Right lobe of liver (tissue), 6 donors: ENCODE results near the gene RAF1. TPM values are rescaled to one million over a fixed set of nuclear protein-coding genes. Genes with fewer than 3 reads are reported as not detected.

Experiments used
- ATAC-seq, 4 donors: fragments of 200-7000 bp; cut with Tn5 transposase; one replicate each; pipeline ENCODE4 v1.9.1; 2020; ENCODE audit warnings: mild to moderate bottlenecking in 4 of 4, moderate library complexity in 4 of 4
- DNase-seq, 3 donors: peaks; one replicate each; pipeline ENCODE4 v3.0.0-alpha.2; 2020
- H3K27ac ChIP-seq, 3 donors: fragments of 200-600 bp; one replicate each; pipeline ENCODE4 v1.8.0; 2022
- H3K27me3 ChIP-seq, 2 donors: fragments of 200-600 bp; one replicate each; pipeline ENCODE4 v1.8.0; 2022
- H3K36me3 ChIP-seq, 4 donors: fragments of 200-600 bp; sonication (generic) in 1 of 4; one replicate each; pipeline versions ENCODE4 v1.5.1 to v1.8.0; 2017 to 2022; ENCODE audit warnings: control low read depth in 1 of 4
- H3K4me1 ChIP-seq, 4 donors: fragments of 200-600 bp; sonication (generic) in 1 of 4; one replicate each; pipeline versions ENCODE4 v1.5.1 to v1.8.0; 2017 to 2022; ENCODE audit warnings: control low read depth in 1 of 4
- H3K4me3 ChIP-seq, 3 donors: fragments of 200-600 bp; one replicate each; pipeline ENCODE4 v1.8.0; 2022
- H3K9me3 ChIP-seq, 4 donors: fragments of 200-600 bp; sonication (generic) in 1 of 4; one replicate each; pipeline versions ENCODE4 v1.5.1 to v1.8.0; 2017 to 2022; ENCODE audit warnings: control low read depth in 1 of 4
- POLR2A ChIP-seq: fragments of 450-650 bp; IDR thresholded peaks from one replicate; pipeline ENCODE4 v1.6.1; 2017; ENCODE audit warnings: antibody characterized with exemption, mild to moderate bottlenecking
- WGBS: methylation state at CpG from one replicate; pipeline ENCODE4 v1.1.6; 2018; ENCODE audit warnings: low coverage, low lambda C conversion rate; ENCODE audit not compliant: insufficient coverage; ENCODE audit errors: missing lambda C conversion rate; 5-methylcytosine and 5-hydroxymethylcytosine counted together
- intact Hi-C, 2 donors: fragments of 100-400 bp; cut with DNase I; formaldehyde crosslinking; loops; one replicate each; pipeline versions ENCODE4 v1.11.2 to v1.14.1; 2022
- total RNA-seq, 6 experiments: library from RNA; depleted of rRNA in 2 of 6; stranded (reverse); fragments of >200 nt in 2 of 6; fragmentation: NEBNext Ultra II Directional in 3 of 6; extraction: Animal tissue kit (Norgen Biotek cat#: 25700) in 3 of 6; gene quantifications; one replicate each; pipeline versions ENCODE4 v1.1.0 to v1.2.4, GENCODE V29; 2016 to 2023
- TF ChIP-seq, protein P1 (sequence below), 4 donors: fragments of 200-600 bp in 3 of 4; fragments of 450-650 bp in 1 of 4; IDR thresholded peaks; one replicate each; pipeline versions ENCODE4 v1.5.1 to v1.8.0; 2016 to 2022; ENCODE audit warnings: antibody characterized with exemption in 4 of 4, mild to moderate bottlenecking in 2 of 4
- donor health status: DM: no; HTN: yes; CAD: no.
- donor health status: DM: no; HTN: no; CAD: no.
- donor health status: DM: no; HTN: no; CAD: no.
- donor health status: DM: no; HTN: yes; CAD: no.
- donor health status: DM: no; HTN: yes; CAD: no.

Gene RAF1
- total RNA-seq, 6 experiments from 2014 or later: 55.7 to 72.8 (median 60.4) TPM

GRCh38 chr3:12620305-12620704 is 43.6 kb downstream of the RAF1 start:
- TF ChIP-seq, protein P1, sequence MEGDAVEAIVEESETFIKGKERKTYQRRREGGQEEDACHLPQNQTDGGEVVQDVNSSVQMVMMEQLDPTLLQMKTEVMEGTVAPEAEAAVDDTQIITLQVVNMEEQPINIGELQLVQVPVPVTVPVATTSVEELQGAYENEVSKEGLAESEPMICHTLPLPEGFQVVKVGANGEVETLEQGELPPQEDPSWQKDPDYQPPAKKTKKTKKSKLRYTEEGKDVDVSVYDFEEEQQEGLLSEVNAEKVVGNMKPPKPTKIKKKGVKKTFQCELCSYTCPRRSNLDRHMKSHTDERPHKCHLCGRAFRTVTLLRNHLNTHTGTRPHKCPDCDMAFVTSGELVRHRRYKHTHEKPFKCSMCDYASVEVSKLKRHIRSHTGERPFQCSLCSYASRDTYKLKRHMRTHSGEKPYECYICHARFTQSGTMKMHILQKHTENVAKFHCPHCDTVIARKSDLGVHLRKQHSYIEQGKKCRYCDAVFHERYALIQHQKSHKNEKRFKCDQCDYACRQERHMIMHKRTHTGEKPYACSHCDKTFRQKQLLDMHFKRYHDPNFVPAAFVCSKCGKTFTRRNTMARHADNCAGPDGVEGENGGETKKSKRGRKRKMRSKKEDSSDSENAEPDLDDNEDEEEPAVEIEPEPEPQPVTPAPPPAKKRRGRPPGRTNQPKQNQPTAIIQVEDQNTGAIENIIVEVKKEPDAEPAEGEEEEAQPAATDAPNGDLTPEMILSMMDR (IDR thresholded peaks at IDR 0.05): no peak
- TF ChIP-seq POLR2A: no peak
- Histone ChIP-seq H3K36me3 (peaks cover 0 to 22% (median 10%) of the 10 kb centered on the region in 4 donors), H3K4me3 (no peak overlapping the region), H3K4me1 (peaks cover 0 to 33% (median 17%) of the 10 kb centered on the region in 4 donors), H3K27me3 (no peaks in the 10 kb centered on the region), H3K27ac (peak overlapping the region in 2 of 3 donors; percentile 42 to 65), H3K9me3 (no peaks in the 10 kb centered on the region)
- DNase-seq (no peak), ATAC-seq (no peak)
- intact Hi-C loops: no loop called here
- WGBS: 85% methylated on average over 6 of the region's 6 CpGs

- no peaks in the 10 kb centered on the region for H3K9me3 ChIP-seq
- ATAC-seq (no peak), DNase-seq (no peak)
- H3K36me3 ChIP-seq: peaks cover 0 to 22% (median 10%) of the 10 kb centered on the region in 4 donors
- H3K4me3 ChIP-seq: no peak overlapping the region
- no peaks in the 10 kb centered on the region for H3K27me3 ChIP-seq
- no peak for TF ChIP-seq POLR2A
- TF ChIP-seq, protein P1 (IDR thresholded peaks at IDR 0.05): no peak
- peaks cover 0 to 23% (median 10%) of the 10 kb centered on the region in 4 donors for H3K4me1 ChIP-seq
- H3K27ac ChIP-seq: no peak overlapping the region
- 91% methylated on average over 6 of the region's 6 CpGs for WGBS
- intact Hi-C loops: no loop called here
Measured at GRCh38 chr3:12618426-12618825, 45.5 kb downstream of the RAF1 start.

DNA sequence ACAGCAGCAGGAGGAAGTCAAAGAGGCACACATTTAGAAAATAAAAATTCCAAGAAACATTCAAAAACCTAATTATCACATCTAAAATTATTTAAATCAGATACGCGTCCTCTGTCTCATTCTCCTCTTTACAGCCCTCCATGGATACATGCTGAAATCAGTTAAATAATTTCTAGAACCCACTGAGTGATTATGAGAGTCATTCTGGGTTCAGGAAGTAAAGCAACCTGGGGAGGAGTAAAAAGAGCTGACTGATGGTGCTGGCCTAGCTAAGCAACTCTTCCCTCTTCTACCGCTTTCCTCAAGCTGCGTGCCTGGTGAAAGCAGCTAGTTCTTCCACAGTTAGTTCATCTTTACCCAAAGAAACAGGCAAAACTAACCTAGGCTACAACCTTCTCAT is 48.7 kb downstream of the RAF1 start:
- peaks cover 0 to 32% (median 10%) of the 10 kb centered on the region in 4 donors for H3K36me3 ChIP-seq
- no peaks in the 10 kb centered on the region for H3K27me3 ChIP-seq
- no peaks in the 10 kb centered on the region for H3K9me3 ChIP-seq
- no peak overlapping the region for H3K4me3 ChIP-seq
- WGBS: 98% methylated on average over 4 of the region's 4 CpGs
- no peak overlapping the region for H3K27ac ChIP-seq
- no peak for TF ChIP-seq POLR2A
- TF ChIP-seq, protein P1 (IDR thresholded peaks at IDR 0.05): no peak
- DNase-seq (no peak), ATAC-seq (peak in 1 of 4 donors; percentile 17)
- intact Hi-C loops: no loop called here
- peaks cover 0 to 4% (median 1%) of the 10 kb centered on the region in 4 donors for H3K4me1 ChIP-seq

- H3K27ac ChIP-seq: no peak overlapping the region
- no peak overlapping the region for H3K4me3 ChIP-seq
- 37% methylated on average over 3 of the region's 4 CpGs for WGBS
- intact Hi-C loops: no loop called here
- DNase-seq (no peak), ATAC-seq (no peak)
- no peaks in the 10 kb centered on the region for H3K9me3 ChIP-seq
- no peaks in the 10 kb centered on the region for H3K4me1 ChIP-seq
- TF ChIP-seq, protein P1 (IDR thresholded peaks at IDR 0.05): no peak
- no peak for TF ChIP-seq POLR2A
- peaks cover 0 to 39% (median 16%) of the 10 kb centered on the region in 4 donors for H3K36me3 ChIP-seq
- no peaks in the 10 kb centered on the region for H3K27me3 ChIP-seq
Measured at GRCh38 chr3:12613250-12613649, 50.7 kb downstream of the RAF1 start.
